Sigmoid colon (tissue), 4 donors: ENCODE measurements around the gene KRTAP10-5.

ENCODE experiments used
- CTCF ChIP-seq, 4 experiments: fragments of 450-650 bp in 3 of 4; fragments of 200-600 bp in 1 of 4; IDR thresholded peaks; one replicate each; pipeline ENCODE4 v1.5.1; 2016 to 2019; ENCODE audit warnings: antibody characterized with exemption in 4 of 4, mild to moderate bottlenecking in 3 of 4, moderate library complexity in 2 of 4
- POLR2AphosphoS5 ChIP-seq, 4 donors: sonication (generic); formaldehyde crosslinking; IDR thresholded peaks; one replicate each; pipeline ENCODE4 v1.6.1; 2017; ENCODE audit warnings: antibody characterized with exemption in 4 of 4

DNA sequence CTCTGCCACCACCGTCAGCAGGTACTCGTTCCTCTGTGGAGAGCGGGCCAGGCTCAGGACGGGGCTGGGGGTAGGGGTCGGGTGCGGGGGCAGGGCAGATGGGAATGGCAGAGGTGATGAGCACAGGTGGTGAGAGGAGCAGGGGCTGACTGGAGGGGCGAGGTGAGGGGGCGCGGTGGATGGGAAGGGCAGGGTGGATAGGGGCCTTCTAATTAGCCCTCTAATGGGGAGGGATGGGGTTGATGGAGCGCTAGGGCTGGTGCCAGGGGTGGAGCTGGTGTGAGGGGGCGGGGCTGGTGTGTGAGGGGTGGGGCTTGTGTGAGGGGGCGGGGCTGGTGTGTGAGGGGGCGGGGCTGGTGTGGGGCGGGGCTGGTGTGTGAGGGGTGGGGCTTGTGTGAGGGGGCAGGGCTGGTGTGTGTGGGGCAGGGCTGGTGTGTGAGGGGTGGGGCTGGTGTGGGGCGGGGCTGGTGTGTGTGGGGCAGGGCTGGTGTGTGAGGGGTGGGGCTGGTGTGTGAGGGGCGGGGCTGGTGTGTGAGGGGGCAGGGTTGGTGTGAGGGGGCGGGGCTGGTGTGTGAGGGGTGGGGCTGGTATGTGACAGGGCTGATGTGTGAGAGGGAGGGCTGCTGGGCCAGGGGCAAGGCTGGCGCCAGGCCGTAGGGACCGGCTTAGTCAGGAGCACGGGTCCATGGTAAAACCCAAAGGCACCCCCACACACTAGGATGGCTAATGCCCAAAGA lies 46.3 kb downstream of the KRTAP10-5 start:
- TF ChIP-seq CTCF (IDR thresholded peaks at IDR 0.05) (no peak), POLR2AphosphoS5 (IDR thresholded peaks at IDR 0.05) (no peak)
